GM18868 (cell line): ENCODE measurements around the gene NFKBIZ.
"Not testable (repeated sequence)": the region's sequence is repeated elsewhere in the genome, so short reads cannot be mapped to it uniquely, and the experiment has no call there.

Experiments used
- ATAC-seq: cut with Tn5 transposase; IDR thresholded peaks from one replicate; pipeline ENCODE4 v1.9.1; 2021; ENCODE audit warnings: mild to moderate bottlenecking, moderate library complexity; ENCODE audit not compliant: unreplicated experiment

The NFKBIZ gene

GRCh38 chr3:101868534-101869464 lies 19.5 kb downstream of the NFKBIZ start:
- peak; percentile 42 for ATAC-seq

- ATAC-seq: no peak
Observed at GRCh38 chr3:101870138-101870537, 20.8 kb downstream of the NFKBIZ start.

- ATAC-seq: no peak
Observed at GRCh38 chr3:101873619-101874018, 24.3 kb downstream of the NFKBIZ start.

GRCh38 chr3:101876142-101876541 lies 26.8 kb downstream of the NFKBIZ start:
- ATAC-seq: peak; percentile 73

GRCh38 chr3:101878589-101878988 lies 29.3 kb downstream of the NFKBIZ start:
- ATAC-seq: no peak

GRCh38 chr3:101879102-101879501 lies 29.8 kb downstream of the NFKBIZ start:
- ATAC-seq: no peak

- ATAC-seq: no peak
Observed at GRCh38 chr3:101879623-101880284, 30.4 kb downstream of the NFKBIZ start.

- no peak for ATAC-seq
Observed at GRCh38 chr3:101884776-101885175, 35.5 kb downstream of the NFKBIZ start.

GRCh38 chr3:101885584-101885983 lies 36.3 kb downstream of the NFKBIZ start:
- ATAC-seq: not testable (repeated sequence)

GRCh38 chr3:101886626-101887025 lies 37.3 kb downstream of the NFKBIZ start:
- no peak for ATAC-seq

GRCh38 chr3:101888653-101889052 lies 39.3 kb downstream of the NFKBIZ start:
- ATAC-seq: no peak

- ATAC-seq: peak; percentile 76
Observed at GRCh38 chr3:101890716-101891115, 41.4 kb downstream of the NFKBIZ start.

- ATAC-seq: no peak
Observed at GRCh38 chr3:101892648-101893047, 43.3 kb downstream of the NFKBIZ start.

GRCh38 chr3:101896083-101896757 lies 46.9 kb downstream of the NFKBIZ start:
- ATAC-seq: no peak

- no peak for ATAC-seq
Observed at GRCh38 chr3:101897013-101897412, 47.7 kb downstream of the NFKBIZ start.

GRCh38 chr3:101898039-101898438 lies 48.7 kb downstream of the NFKBIZ start:
- ATAC-seq: no peak

GRCh38 chr3:101898752-101899169 lies 49.4 kb downstream of the NFKBIZ start:
- ATAC-seq: peak; percentile 87

GRCh38 chr3:101900316-101900715 lies 51.0 kb downstream of the NFKBIZ start:
- ATAC-seq: no peak

- ATAC-seq: no peak
Observed at GRCh38 chr3:101900736-101901135, 51.4 kb downstream of the NFKBIZ start.

GRCh38 chr3:101902041-101902440 lies 52.7 kb downstream of the NFKBIZ start:
- ATAC-seq: peak; percentile 69

GRCh38 chr3:101903451-101903871 lies 54.1 kb downstream of the NFKBIZ start:
- no peak for ATAC-seq
